Stimulated activated CD4-positive, alpha-beta T cell treated with anti-CD3 and anti-CD28 coated beads, Interleukin-15, amount 100 ng/mL, for 24 hours (primary cell): ENCODE results near the gene ETFDH.
"Not testable (repeated sequence)": the region's sequence is repeated elsewhere in the genome, so short reads cannot be mapped to it uniquely, and the experiment has no call there.

ENCODE experiments used
- DNase-seq: peaks from one replicate; pipeline ENCODE4 v3.0.0-alpha.2; 2020

The ETFDH gene

DNA sequence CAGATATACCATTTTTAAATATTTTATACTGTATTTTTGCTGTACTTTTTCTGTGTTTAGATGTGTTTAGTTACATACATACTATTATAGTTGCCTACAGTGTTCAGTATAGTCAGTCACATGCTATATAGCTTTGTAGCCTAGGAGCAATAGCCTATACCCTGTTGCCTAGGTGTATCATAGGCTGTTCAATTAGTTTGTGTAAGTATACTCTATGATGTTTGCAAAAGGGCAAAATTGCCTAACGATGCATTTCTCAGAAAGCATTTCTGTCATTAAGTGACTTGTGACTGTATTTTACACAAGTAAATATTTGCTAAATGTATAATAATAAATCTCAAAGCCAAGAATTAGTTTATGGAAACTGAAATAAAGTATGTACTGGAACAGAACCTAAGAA is 9.5 kb downstream of the ETFDH start:
- no peak for DNase-seq

- DNase-seq: no peak
These were observed 10.0 kb downstream of the ETFDH start for GRCh38 chr4:158682066-158682465.

GRCh38 chr4:158688813-158689212 is 16.7 kb downstream of the ETFDH start:
- DNase-seq: no peak

GRCh38 chr4:158704274-158704673 is 32.2 kb downstream of the ETFDH start:
- DNase-seq: no peak

DNA sequence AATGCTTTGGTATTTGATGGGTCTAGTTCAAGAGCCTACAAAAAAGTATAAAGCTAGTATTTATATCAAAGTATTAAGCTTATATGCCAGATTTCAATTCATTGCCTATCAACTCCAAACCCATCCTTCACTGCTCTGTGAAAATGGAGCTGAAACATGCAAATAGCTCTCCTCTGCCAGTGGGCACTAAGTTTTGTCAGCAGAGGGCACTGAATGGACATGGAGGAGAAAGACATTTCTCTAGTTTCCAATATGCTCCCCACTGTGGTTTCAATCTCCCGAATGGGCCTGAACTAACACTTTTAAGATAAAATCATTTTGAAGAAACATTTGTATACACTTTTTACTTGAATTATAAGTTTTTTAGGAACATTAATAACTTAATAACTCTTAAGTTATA is 38.7 kb downstream of the ETFDH start:
- DNase-seq: no peak

GRCh38 chr4:158712622-158713021 is 40.5 kb downstream of the ETFDH start:
- not testable (repeated sequence) for DNase-seq

DNA sequence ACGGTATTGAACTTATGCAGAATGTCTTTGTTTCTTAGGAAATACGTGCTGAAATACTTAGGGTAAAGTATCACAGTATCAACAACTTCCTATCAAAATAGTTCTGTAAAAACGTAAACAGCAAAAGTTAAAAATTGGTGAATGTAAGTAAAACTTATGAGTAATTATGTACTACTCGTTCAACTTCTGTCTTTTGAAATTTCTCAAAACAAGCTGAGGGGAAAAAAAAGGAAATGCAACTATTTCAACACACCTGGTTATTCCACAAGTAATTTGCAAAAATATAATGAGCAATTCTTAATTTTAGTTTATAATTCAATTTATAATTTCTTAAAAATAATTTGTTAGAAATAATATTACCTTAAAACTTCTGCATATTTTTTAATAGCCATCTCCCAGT is 42.8 kb downstream of the ETFDH start:
- no peak for DNase-seq

- no peak for DNase-seq
These were observed 43.7 kb downstream of the ETFDH start for GRCh38 chr4:158715802-158716201.

DNA sequence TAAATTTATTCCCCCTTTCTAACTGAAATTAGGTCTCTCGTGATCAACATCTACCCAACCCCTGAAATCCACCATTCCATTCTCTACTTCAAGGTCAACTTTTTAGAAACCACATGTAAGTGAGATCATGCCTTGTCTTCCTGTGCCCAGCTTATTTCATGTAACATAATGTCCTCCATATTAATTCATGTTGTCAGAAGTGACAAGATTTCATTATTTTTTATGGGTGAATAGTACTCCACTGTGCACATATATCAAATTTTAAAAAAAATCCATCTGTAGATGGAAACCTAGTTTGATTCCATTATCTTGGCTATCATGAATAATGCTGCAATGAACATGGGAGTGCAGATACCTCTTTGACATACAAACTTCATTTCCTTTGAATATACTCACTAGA is 49.6 kb downstream of the ETFDH start:
- DNase-seq: no peak

GRCh38 chr4:158722291-158722916 is 50.3 kb downstream of the ETFDH start:
- DNase-seq: peak; percentile 20

- peak; percentile 91 for DNase-seq
These were observed 51.1 kb downstream of the ETFDH start, which contains the start of gene PPID for GRCh38 chr4:158722917-158723793. Gene PPID (minus strand): TSS chr4:158723396. CDS start chr4:158723288, 108 bp downstream.

- DNase-seq: no peak
These were observed 52.5 kb downstream of the ETFDH start for GRCh38 chr4:158724637-158725036.

DNA sequence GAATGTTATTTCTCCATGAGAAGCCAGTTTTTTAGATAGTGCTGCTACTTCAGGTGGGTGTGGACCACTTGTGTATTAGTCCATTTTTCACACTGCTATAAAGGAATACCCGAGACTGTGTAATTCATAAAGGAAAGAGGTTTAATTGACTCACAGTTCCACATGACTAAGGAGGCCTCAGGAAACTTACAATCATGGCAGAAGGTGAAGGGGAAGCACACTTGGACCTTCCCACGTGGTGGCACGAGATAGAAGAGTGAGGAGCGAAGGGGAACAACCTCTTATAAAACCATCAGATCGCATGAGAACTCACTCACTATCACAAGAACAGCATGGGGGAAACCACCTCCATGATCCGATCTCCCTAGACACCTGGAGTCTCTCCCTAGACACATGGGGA is 54.5 kb downstream of the ETFDH start:
- DNase-seq: no peak

DNA sequence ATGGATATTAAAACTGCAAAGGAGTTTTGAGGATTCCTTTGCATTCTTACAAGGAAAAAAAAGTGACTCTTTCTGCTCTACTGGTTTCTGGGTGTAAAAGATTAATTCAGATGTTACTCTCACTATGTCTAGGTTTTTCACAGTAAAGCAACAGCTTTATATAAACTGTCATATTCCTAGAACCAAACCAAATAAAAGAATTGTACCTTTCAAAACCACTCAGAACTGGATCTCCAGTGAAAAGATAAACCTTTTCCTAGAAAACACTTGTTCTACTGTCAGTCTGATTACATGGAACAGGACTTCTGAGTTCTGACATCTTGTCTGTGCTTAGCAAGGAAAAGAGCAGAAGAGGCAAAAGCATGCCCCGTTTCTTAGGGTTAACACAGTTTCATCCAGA is 56.1 kb downstream of the ETFDH start:
- no peak for DNase-seq

DNA sequence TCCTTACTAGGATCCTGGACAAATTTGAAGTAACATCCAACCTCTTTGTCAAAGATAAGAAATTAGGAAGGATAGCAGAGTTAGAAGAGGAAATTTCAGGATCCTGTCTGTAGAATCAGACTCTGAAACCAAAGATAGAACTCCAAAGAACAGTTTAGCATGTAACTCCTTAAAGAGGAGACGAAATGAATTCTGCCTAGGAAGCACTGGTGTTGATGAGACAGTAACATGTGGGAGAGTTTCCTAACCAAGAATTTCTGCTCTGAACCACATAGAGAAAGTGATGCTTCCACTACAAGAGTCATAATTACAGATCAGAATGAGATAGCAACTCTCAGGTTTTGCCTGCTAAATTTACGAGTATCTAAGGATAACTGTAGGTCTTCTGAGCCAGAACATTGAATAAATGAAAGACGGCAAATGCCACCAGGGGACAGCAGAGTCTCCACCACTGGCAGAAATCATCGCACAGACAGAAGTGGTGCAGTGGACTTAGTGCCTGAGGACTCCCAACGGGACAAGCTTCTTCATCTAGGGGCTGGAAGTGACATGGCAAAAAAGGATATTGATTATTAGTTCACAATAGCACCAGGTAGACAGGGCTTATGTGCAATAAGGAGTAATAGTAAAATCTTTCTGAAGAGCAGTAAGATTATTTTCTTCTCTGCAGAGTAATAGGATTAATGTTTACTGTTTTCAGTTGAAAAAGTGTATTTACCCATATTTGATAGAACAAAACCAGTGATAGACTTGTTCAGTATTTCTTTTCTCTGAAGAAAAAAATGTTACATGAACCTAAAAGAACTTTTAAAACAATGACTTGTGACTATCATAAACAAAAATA is 57.8 kb downstream of the ETFDH start:
- peak; percentile 57 for DNase-seq

- no peak for DNase-seq
These were observed 66.8 kb downstream of the ETFDH start for GRCh38 chr4:158738866-158739265.

DNA sequence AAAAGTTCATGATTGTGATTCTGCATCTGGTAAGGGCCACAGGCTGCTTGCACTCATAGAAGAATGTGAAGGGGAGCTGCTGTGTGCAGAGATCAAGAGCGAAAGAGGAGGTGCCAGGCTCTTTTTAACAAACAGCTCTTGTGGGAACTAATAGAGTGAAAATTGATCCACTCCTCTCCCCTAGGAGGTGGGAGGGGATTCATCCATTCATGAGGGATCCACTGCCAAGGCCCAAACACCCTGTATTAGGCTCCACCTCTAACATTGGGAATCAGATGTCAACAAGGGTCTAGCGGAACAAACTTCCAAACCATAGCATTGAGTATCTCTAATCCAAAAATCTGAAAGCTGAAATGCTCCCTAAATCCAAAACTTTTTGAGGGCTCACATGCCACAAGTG is 67.5 kb downstream of the ETFDH start:
- DNase-seq: no peak

- DNase-seq: no peak
These were observed 69.4 kb downstream of the ETFDH start for GRCh38 chr4:158741326-158742021.

GRCh38 chr4:158746537-158746936 is 74.4 kb downstream of the ETFDH start:
- DNase-seq: not testable (repeated sequence)

DNA sequence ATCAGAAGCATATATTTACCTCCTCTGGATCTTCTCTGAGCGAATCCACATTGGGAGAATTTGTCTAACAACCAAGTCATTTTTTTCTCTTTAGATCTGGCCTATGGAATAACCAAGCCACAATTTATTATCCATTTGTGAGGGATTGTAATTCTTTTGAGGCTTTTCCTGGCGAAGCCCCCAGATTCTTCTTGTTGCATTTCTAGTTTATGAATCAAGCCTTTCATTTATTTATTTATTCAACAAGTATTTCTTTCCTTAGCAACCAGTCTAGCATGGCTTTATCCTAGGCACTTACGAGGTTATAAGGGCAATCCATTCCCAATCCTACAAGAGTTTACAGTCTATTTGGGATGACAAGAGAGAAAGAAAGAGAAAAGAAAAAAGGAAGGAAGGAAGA is 78.3 kb downstream of the ETFDH start:
- DNase-seq: no peak

DNA sequence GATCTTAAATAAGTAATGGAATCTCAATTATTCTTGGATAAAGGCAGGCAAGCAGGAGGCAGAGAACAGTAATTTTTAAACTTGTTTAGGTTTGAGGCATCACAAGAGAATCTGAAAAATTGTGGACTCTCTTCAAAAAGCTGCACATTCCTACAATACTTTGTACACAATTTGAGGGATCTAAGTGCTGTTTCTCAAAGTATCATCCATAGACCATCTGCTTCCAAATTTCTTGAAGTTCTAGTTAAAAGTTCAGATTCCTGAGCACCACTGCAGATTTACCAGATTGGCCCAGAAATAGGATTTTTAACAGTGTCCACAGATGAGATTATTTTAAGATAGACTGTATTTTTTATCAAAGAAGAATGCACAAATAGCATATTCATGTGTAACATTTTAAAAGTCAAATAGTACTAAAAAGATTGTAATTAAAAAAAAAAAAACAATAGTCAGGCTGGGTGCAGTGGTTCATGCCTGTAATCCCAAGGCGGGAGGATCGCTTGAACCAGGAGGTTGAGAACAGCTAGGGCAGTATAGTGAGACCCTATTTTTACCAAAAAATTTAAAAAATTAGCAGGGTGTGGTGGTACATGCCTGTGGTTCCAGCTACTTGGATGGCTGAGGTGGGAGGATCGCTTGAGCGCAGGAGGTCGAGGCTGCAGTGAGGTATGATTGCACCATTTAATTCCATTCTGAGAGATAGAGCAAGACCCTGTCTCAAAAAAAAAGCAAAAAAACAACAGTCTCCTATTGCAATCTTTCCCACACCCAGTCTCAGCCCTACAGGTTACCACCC is 82.5 kb downstream of the ETFDH start:
- no peak for DNase-seq

DNA sequence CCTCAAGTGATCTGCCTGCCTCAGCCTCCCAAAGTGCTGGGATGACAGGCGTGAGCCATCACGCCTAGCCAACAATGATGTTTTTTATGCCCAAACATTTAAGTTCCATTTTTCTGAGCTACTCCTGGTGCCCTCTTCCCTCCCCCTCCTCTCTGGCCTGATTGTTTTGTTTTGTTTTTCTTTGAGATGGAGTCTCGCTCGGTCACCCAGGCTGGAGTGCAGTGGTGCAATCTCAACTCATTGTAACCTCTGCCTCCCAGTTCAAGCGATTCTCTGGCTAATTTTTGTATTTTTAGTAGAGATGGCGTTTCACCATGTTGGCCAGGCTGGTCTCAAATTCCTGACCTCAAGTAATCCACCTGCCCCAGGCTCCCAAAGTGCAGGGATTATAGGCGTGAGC is 83.7 kb downstream of the ETFDH start:
- DNase-seq: not testable (repeated sequence)
